Stomach (tissue), 4 donors: ENCODE measurements around the gene GRXCR1.

Source experiments
- EP300 ChIP-seq: sonication (generic); formaldehyde crosslinking; IDR thresholded peaks from one replicate; pipeline ENCODE4 v1.6.1; 2017; ENCODE audit warnings: antibody characterized with exemption
- POLR2A ChIP-seq, 4 donors: fragments of 450-650 bp; IDR thresholded peaks; one replicate each; pipeline ENCODE4 v1.6.1; 2016; ENCODE audit warnings: antibody characterized with exemption in 4 of 4, control low read depth in 2 of 4, mild to moderate bottlenecking in 1 of 4, moderate library complexity in 1 of 4

DNA sequence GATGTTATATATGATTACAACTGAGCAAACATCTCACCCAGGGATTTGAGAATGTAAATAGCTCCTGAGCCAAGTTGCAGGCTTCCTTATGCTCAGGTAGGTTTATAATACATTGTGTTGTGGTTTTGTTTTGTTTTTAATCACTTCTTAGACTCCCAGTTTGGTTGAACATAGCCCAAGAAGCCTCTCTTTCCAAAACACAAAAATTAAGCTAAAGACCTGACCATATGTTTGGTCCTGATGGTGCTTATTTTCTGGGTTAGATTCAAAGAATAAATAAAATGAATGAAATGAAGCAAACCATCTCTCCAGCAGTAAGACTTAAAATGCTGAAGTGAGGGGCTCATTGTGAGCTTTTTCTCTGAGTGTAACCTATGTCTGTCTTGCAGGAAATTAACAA is 93.5 kb downstream of the GRXCR1 start:
- TF ChIP-seq POLR2A (IDR thresholded peaks at IDR 0.05) = no peak
- no peak for TF ChIP-seq EP300
